ENCODE results near the gene MYEF2. TPM values are rescaled to one million over a fixed set of nuclear protein-coding genes. Genes with fewer than 3 reads are reported as not detected.

MYEF2 gene
- total RNA-seq, 1 donor from 2014 or later: 21.3 TPM

DNA sequence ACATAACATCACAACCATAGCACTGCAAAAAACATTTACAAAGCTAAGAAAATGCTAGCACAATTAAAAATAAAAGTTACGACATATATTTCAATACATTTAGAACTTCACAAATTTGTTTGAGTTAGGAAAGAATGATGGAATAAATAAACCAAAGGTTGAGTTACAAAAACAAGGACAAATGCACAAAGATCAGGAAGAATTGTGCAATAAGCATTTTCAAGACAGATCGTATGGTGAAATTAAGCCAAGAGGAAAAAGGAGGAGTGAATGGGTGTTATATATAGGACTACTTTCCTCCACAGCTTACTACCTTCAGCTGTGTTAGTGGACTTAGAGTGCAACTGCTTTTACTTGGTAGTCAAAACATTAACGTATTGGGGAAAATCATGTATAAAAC, 7.4 kb upstream of the MYEF2 start:
- Histone ChIP-seq H3K4me1 (no peaks in the 10 kb centered on the region), H3K9me3 (no peaks in the 10 kb centered on the region), H3K27me3 (no peaks in the 10 kb centered on the region), H3K4me3 (no peak overlapping the region), H3K36me3 (no peaks in the 10 kb centered on the region), H3K27ac (no peak overlapping the region)
- TF ChIP-seq CTCF (IDR thresholded peaks at IDR 0.05): no peak
- intact Hi-C loops (cut with DNase I): no loop called here
- ATAC-seq (no peak), DNase-seq (no peak)

DNA sequence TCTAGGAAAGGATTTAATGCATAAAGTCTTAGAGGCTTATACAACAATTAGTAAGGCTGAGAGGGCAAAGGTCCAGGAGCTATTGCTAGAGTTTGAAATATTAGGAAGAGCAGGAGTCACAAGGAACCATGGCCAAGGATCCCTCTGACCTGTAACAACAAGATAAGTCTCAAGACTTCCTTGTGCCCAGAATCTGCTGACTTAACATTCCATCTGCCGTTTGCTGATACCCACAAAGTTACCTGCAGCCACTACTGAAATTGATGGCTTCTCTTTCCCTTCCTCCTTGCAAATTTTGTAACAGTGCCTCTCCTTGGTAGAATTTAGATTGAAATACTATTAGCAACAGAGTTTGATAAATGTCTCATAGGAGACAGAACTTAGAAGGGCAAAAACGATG, 4.7 kb upstream of the MYEF2 start:
- no peak overlapping the region for H3K4me3 ChIP-seq
- H3K27ac ChIP-seq: no peak overlapping the region
- no peak for DNase-seq
- H3K36me3 ChIP-seq: no peaks in the 10 kb centered on the region
- ATAC-seq: no peak
- H3K4me1 ChIP-seq: no peaks in the 10 kb centered on the region
- no peak for TF ChIP-seq CTCF (IDR thresholded peaks at IDR 0.05)
- no peaks in the 10 kb centered on the region for H3K9me3 ChIP-seq
- intact Hi-C loops (cut with DNase I): no loop called here
- no peaks in the 10 kb centered on the region for H3K27me3 ChIP-seq

GRCh38 chr15:48178648-48178931, 495 bp upstream of the MYEF2 start:
- intact Hi-C loops (cut with DNase I): no loop called here
- TF ChIP-seq CTCF (IDR thresholded peaks at IDR 0.05): no peak
- no peaks in the 10 kb centered on the region for H3K9me3 ChIP-seq
- peak overlapping the region; percentile 65 for H3K4me3 ChIP-seq
- peaks cover 4% of the 10 kb centered on the region for H3K27me3 ChIP-seq
- H3K27ac ChIP-seq: no peak overlapping the region
- H3K4me1 ChIP-seq: peaks cover 6% of the 10 kb centered on the region
- no peak for DNase-seq
- H3K36me3 ChIP-seq: no peaks in the 10 kb centered on the region
- ATAC-seq: no peak

- TF ChIP-seq CTCF (IDR thresholded peaks at IDR 0.05): no peak
- peak overlapping the region; percentile 65 for H3K4me3 ChIP-seq
- no peaks in the 10 kb centered on the region for H3K36me3 ChIP-seq
- peaks cover 6% of the 10 kb centered on the region for H3K4me1 ChIP-seq
- DNase-seq (no peak), ATAC-seq (peak; percentile 74)
- peak overlapping the region; percentile 65 for H3K27ac ChIP-seq
- H3K27me3 ChIP-seq: peaks cover 4% of the 10 kb centered on the region
- no peaks in the 10 kb centered on the region for H3K9me3 ChIP-seq
- intact Hi-C loops (cut with DNase I): no loop called here
Observed at GRCh38 chr15:48177383-48177765, 721 bp downstream of the MYEF2 start.

DNA sequence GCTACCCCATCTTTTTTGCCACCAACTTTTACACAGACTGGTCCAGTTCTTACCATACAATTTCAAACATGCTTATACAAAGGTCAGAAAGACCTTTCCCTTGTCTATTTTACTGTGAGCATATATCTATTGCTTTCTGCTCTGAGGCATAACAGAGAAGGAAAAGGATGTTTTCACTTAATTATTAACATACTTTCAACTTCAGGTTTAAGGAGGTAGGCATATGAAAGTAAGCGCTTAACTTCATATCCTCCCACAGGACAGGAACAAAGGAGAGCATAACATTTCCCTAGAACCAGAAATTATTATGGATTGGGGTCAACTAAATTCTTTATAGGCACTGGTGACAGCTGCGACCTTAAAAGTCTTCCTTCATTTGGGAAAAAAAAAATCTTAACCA, 1.1 kb downstream of the MYEF2 start:
- Histone ChIP-seq H3K27me3 (peaks cover 4% of the 10 kb centered on the region), H3K4me1 (peaks cover 6% of the 10 kb centered on the region), H3K4me3 (peak overlapping the region; percentile 65), H3K27ac (no peak overlapping the region), H3K36me3 (no peaks in the 10 kb centered on the region), H3K9me3 (no peaks in the 10 kb centered on the region)
- no peak for DNase-seq
- no peak for TF ChIP-seq CTCF (IDR thresholded peaks at IDR 0.05)
- no peak for ATAC-seq
- intact Hi-C loops (cut with DNase I): no loop called here

- intact Hi-C loops (cut with DNase I): no loop called here
- H3K36me3 ChIP-seq: no peaks in the 10 kb centered on the region
- ATAC-seq (no peak), DNase-seq (no peak)
- peaks cover 6% of the 10 kb centered on the region for H3K4me1 ChIP-seq
- H3K27ac ChIP-seq: no peak overlapping the region
- no peaks in the 10 kb centered on the region for H3K9me3 ChIP-seq
- H3K4me3 ChIP-seq: no peak overlapping the region
- peaks cover 4% of the 10 kb centered on the region for H3K27me3 ChIP-seq
- TF ChIP-seq CTCF (IDR thresholded peaks at IDR 0.05): no peak
Observed at GRCh38 chr15:48176112-48176511, 2.0 kb downstream of the MYEF2 start.

Measured in upper lobe of right lung (tissue), 1 donor.